GM19193 (cell line): ENCODE measurements around the gene ADAMTS19.

Source experiments
- POLR2A ChIP-seq: IDR thresholded peaks from 4 replicates; pipeline ENCODE4 v1.6.1; 2011; ENCODE audit not compliant: insufficient read depth, insufficient read length; ENCODE audit errors: extremely low read depth

Gene ADAMTS19

GRCh38 chr5:129509363-129509975 is 49.4 kb downstream of the ADAMTS19 start:
- no peak for TF ChIP-seq POLR2A

- TF ChIP-seq POLR2A, result no peak
Observed at GRCh38 chr5:129511291-129511690, 51.2 kb downstream of the ADAMTS19 start.

- no peak for TF ChIP-seq POLR2A
Observed at GRCh38 chr5:129541051-129541450, 81.0 kb downstream of the ADAMTS19 start.

- TF ChIP-seq POLR2A, result no peak
Observed at GRCh38 chr5:129541648-129542251, 81.7 kb downstream of the ADAMTS19 start.

GRCh38 chr5:129547137-129547536 is 87.0 kb downstream of the ADAMTS19 start:
- no peak for TF ChIP-seq POLR2A

- TF ChIP-seq POLR2A, result no peak
Observed at GRCh38 chr5:129554134-129554904, 94.2 kb downstream of the ADAMTS19 start.

GRCh38 chr5:129563585-129563984 is 103.5 kb downstream of the ADAMTS19 start:
- no peak for TF ChIP-seq POLR2A

- TF ChIP-seq POLR2A, result no peak
Observed at GRCh38 chr5:129569295-129569694, 109.2 kb downstream of the ADAMTS19 start.

GRCh38 chr5:129572060-129572459 is 112.0 kb downstream of the ADAMTS19 start:
- no peak for TF ChIP-seq POLR2A

- no peak for TF ChIP-seq POLR2A
Observed at GRCh38 chr5:129591508-129592160, 131.5 kb downstream of the ADAMTS19 start.

GRCh38 chr5:129593525-129593924 is 133.4 kb downstream of the ADAMTS19 start:
- TF ChIP-seq POLR2A, result no peak

- TF ChIP-seq POLR2A, result no peak
Observed at GRCh38 chr5:129601576-129601975, 141.5 kb downstream of the ADAMTS19 start.

GRCh38 chr5:129608350-129608749 is 148.3 kb downstream of the ADAMTS19 start:
- no peak for TF ChIP-seq POLR2A

GRCh38 chr5:129609710-129610109 is 149.6 kb downstream of the ADAMTS19 start:
- no peak for TF ChIP-seq POLR2A

- no peak for TF ChIP-seq POLR2A
Observed at GRCh38 chr5:129616517-129616916, 156.4 kb downstream of the ADAMTS19 start.

- no peak for TF ChIP-seq POLR2A
Observed at GRCh38 chr5:129617206-129617605, 157.1 kb downstream of the ADAMTS19 start.

- TF ChIP-seq POLR2A, result no peak
Observed at GRCh38 chr5:129619782-129620181, 159.7 kb downstream of the ADAMTS19 start.
